GM18505 (cell line): ENCODE measurements around the gene PFDN6.
A peak's percentile ranks its signal among the peaks of the same experiment; 100 is the strongest.
"Not testable (repeated sequence)": the region's sequence is repeated elsewhere in the genome, so short reads cannot be mapped to it uniquely, and the experiment has no call there.

Experiments used
- ATAC-seq: cut with Tn5 transposase; IDR thresholded peaks from one replicate; pipeline ENCODE4 v1.9.1; 2021; ENCODE audit not compliant: unreplicated experiment
- POLR2A ChIP-seq: IDR thresholded peaks from 4 replicates; pipeline ENCODE4 v1.6.1; 2011; ENCODE audit warnings: borderline replicate concordance; ENCODE audit not compliant: insufficient read depth, insufficient read length; ENCODE audit errors: extremely low read depth

PFDN6 gene

DNA sequence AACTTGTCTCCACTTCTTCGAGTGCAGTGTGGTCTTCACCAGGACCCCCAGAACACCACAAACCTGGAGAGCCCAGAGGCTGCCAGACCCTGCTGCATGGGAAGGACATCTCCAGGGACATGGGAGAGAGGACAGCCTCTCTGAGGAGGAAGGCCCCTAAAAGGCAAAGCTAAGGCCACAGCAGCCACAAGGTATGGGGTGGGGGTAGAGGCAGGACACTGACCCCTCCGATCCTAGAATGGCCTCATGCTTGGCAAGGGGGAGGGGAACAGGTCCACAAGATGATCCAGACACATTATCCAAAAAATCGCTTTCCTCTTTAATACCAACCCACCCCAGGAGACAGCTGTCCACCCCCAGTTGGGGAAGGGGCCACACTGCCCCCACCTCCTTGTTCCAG lies 10.6 kb upstream of the PFDN6 start:
- TF ChIP-seq POLR2A: no peak
- no peak for ATAC-seq

- no peak for TF ChIP-seq POLR2A
- ATAC-seq: no peak
These were observed 10.1 kb upstream of the PFDN6 start for GRCh38 chr6:33279257-33279695.

DNA sequence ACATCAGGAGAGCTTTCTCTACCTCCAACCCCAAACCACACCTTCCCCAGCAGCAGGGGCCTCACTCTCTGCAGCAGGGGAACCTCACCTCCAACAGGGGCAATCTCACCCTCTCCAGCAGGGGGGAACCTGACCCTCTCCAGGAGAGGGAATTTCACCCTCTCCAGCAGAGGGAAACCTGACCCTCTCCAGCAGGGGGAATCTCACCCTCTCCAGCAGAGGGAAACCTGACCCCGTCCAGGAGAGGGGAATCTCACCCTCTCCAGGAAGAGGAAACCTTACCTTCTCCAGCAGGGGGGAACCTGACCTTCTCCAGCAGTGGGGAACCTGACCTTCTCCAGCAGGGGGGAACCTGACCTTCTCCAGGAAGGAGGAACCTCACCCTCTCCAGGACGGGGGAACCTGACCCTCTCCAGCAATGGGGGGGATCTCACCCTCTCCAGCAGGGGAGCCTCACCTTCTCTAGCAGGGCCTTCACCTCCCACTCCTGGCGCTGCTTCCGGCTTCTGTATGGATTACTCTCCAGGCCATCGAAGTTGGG lies 9.4 kb upstream of the PFDN6 start:
- ATAC-seq: no peak
- TF ChIP-seq POLR2A: no peak

DNA sequence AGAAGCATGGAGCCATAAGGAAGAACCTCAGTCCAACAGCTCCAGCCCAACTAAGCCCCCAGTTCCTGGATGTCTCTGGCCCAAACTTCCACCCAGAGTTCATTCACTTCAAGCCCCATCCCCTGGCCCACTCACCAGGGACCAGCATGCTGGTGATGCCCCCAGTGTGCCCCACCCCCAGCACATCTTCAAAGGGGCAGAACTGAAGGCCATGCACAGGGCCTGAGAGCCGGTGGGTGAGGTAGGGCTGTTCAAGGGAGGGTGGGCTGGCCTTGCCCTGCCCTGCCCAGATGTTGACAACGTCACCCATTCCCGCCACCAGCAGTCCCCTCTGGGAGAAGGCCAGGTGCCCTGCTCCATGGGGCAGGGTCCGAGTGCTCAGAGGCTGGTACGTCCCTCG lies 8.9 kb upstream of the PFDN6 start:
- no peak for TF ChIP-seq POLR2A
- ATAC-seq: no peak

DNA sequence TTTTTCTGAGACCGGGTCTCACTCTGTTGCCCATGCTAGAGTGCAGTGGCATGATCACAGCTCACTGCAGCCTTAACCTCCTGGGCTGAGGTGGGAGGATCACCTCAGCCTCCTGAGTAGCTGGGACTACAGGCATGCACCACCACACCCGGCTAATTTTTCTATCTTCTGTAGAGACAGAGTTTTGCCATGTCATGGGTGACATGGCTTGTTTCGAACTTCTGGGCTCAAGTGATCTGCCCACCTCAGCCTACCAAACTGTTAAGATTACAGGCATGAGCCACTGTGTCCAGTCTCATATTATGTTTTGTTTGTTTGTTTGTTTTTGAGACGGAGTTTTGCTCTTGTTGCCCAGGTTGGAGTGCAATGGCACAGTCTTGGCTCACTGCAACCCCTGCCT lies 4.2 kb upstream of the PFDN6 start:
- not testable (repeated sequence) for ATAC-seq

DNA sequence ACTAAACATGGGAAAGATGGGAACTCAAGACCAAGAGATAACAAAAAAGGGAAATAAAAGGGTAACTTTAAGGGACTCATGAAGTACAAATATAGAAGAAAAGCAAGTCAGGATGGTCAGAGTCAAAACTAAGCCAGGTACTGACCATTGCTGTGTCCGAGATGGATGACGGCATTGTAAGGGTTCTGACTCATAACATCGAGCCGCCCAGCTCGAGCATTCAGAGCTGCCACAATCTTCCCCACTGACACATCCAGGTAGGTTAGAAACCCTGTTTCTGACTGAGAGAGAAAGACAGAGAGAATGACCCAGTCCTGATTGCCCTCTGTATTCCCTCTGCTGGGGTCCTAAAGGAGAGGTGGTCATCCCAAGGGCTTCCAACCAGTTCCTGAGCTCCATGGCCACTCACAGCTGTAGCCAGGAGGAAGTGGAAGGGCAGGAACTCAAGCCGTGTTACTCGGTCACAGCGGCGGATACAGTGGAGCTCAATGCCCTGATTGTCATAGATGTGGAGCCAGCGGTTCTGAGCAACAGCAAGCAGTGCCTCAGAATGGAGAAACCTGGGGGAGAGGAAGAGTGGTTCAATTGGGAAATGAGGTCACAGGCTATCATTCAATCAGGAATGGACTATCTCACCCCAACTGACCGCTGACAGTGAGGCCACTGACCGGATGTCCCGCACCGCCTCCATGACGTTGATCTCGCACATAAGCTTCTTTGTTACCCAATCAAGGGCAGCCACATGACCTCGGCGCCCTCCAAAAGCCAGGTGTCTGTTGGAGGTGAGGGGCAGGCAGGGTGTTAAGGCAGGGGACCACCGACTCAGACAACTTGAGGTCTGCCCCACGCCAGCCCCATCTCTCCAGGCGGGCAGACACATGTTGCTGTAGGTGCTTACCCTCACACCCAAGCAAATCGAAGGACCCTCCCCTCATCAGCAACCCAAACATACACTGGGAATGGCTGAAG lies 2.2 kb upstream of the PFDN6 start:
- no peak for ATAC-seq
- no peak for TF ChIP-seq POLR2A

DNA sequence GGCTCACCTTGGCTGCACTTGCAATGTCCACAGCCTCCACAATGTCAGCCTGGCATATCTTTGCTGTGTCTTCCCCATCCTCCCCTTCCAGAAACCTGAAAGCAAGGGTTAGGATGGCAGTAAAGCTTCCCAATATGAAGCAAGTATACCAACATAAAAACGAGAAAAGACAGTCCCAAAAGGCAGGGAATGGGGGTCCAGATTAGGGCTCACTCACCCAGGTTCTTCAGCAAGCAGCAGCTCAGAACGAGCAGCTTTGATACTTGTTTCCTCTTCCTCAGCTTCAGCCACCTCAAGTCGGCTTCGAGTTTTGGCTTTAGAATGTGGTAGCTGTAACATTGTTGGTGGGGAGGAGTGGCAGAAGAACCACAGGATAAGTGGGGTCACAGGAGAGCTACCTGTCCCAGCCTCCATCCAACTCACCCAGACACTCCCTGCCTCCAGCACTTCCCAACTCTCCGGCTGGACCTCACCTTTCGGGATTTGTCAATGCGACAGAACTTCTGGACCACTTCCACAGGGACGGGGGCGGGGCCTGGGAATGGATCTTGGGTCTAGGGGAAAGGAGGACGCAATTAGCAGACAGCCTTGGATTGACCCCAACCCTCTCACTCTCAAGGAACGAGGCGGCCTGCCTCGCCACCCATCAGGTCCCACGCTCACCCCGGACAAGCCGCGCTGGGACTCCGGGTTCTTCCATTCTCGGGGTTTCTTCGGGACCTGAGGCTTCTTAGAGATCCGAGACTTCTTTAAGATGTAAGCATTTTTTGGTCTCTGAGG lies 1.1 kb upstream of the PFDN6 start:
- no peak for TF ChIP-seq POLR2A
- no peak for ATAC-seq

DNA sequence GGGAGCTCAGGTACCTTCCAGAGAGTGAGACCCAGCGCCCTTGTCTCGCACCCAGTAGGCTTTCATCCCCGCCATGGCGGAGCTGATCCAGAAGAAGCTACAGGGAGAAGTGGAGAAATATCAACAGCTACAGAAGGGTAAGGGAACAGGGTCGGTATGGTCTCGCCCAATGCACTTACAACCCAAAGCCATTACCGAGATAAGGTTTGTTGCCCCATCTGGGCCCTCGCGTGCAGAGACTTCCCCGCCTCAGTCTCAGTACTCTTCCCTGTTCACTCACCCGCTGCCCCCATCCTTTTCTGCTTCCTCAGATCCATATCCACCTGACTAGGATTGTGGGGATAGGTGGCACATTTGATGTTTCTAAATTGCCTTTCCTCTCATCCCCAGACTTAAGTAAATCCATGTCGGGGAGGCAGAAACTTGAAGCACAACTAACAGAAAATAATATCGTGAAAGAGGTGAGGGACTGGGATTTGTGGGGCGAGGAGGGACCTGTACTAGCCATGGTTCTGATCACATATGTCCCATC lies 449 bp downstream of the PFDN6 start:
- peak; percentile 8 for ATAC-seq

DNA sequence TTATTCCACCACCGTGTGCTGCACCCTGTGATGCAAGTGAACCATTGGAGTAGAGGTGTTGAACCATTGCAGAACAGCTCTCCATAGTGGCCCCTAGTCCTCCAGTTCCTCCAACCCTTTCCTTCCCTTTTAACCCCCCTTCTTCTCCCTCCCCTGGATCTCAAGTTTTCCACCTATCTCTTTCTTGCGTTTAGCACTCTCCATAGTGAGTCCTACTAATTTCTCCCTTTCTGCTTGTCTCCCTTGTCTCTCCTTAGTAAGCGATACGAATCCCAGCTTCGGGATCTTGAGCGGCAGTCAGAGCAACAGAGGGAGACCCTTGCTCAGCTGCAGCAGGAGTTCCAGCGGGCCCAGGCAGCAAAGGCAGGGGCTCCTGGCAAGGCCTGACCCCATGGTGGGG lies 1.1 kb downstream of the PFDN6 start:
- TF ChIP-seq POLR2A: no peak
- no peak for ATAC-seq

More for the DNA sequence above, 449 bp downstream of the PFDN6 start:
- no peak for TF ChIP-seq POLR2A

- no peak for ATAC-seq
These were observed 3.7 kb downstream of the PFDN6 start for GRCh38 chr6:33292996-33293682.

DNA sequence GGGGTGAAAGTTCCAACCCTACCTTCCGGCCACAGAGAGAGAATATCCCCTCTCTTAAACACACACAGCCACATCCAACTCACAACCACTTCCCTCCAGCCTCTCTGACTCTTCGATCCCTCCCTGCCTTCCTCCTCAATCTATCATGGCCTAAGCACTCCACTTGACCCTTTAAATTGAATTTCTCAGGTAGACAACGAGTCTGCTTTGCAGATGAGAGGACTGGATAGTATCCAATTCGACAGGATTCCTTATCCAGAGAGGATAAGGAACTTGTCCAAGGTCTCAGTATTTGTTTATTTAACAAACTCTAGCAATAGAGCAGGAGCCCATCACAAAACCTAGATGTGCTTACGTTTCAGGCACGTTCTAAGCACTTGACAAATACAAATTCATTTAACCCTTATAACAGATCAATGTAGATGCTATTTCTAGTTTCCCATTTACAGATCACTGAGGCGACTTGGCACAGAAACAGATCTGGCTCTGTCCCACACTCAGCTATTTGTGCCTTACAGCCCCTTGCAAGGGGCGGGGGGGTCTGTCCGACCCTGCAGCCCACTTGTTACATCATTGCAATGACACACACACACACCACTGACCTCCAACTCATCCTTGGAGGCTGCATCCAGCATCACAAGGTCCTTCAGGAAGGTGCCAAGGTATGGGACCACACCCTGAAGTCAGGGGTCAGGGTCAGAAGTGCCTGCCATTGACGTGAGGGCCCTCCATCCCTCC lies 4.9 kb downstream of the PFDN6 start:
- no peak for TF ChIP-seq POLR2A
- ATAC-seq: no peak

More at GRCh38 chr6:33292996-33293682, 3.7 kb downstream of the PFDN6 start:
- no peak for TF ChIP-seq POLR2A
